HG03432 (cell line): ENCODE data around the gene APBB2.
"Not testable (repeated sequence)": the region's sequence is repeated elsewhere in the genome, so short reads cannot be mapped to it uniquely, and the experiment has no call there.

ENCODE experiments used
- ATAC-seq: cut with Tn5 transposase; IDR thresholded peaks from one replicate; pipeline ENCODE4 v1.9.1; 2021; ENCODE audit warnings: mild to moderate bottlenecking, moderate library complexity; ENCODE audit not compliant: unreplicated experiment

APBB2 gene

DNA sequence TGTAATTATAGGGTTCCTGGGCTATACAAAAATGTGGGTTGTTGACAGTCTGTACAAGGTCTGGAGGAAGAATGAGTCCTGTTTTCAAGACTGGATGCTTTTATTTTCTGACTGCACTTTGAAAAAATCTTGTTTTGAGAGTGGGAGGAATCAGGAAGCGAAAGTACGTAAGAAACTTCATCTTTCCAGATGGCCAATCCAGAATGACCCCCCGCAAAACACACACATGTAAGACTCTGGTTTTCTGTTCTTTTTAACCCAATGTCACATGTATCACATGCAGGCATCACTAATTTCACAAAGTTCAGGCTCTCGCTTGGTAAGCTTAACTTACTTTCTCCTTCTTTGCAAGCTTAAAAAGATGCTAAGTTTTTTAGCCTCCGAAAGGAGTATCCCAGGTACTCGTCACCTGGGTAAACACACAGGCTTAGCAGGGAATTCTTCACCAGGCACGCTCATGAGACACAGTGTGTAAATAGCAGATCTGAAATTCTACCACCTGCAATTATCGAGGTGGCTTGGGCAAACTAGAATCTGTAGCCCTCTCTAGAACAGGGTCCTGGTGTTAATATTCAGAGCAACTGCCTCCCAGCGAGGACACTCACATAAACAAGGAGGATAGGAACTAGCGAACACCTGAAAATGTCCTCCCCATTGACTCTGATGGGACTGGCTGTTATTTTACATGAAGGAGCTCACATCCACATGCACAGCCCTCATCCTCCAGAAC, 373.9 kb downstream of the APBB2 start:
- peak; percentile 48 for ATAC-seq

DNA sequence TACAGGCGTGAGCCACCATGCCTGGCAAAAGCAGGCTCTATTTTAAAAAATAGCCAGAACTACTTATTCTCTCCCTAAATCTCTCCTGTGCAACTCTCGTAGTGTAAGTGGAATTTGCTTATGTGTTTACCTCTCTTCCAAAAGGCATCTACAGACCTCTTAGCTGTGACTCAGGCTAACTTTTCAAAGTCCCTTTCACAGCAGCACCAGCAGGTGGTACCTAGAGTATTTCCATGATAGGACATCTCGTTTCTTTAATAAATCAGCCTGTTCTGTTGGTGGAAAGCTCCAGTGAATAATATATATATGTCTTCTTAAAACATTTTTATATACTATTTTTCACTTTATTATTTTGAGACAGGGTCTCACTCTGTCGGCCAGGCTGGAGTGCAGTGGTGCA, 375.6 kb downstream of the APBB2 start:
- ATAC-seq = no peak

- ATAC-seq = no peak
These were observed 377.1 kb downstream of the APBB2 start for GRCh38 chr4:40837094-40837870.

DNA sequence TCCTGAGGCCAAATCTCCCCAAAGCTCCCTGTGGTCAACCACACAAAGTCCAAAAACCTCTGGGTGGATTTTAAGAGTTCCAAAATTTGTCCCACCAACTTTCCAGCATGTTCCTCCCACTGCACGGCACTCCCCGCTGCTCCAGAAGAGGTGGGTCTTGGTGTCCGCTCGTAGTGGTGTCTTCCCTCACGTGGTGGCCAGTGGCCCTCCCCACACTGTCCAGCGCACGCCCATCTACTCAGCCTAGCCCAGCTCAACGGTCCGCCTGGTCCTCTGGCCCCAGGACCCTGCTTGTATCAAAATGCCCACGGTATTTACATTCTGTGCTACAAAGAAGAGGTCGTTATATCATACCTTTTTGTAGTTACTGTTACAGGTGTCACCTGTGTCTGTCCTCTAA, 381.1 kb downstream of the APBB2 start:
- no peak for ATAC-seq

DNA sequence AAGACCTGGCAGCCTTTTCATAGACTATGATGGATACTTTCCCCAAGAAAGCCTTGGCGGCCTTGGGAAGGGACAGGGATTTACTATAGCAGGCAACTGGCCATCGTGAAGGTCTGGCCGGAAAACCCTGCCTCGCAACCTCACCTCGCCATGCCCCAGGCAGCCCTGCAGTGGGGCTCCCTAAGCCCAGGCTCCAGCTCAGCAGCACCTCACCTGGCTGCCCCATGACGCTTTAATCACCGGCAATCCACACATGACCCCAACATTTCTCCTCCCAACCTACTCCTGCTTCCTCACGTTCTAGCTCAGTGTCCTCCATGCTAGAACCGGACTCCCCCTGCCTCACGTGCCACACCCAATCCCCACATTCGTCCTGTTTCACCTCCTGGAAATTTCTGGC, 382.2 kb downstream of the APBB2 start:
- ATAC-seq = no peak

GRCh38 chr4:40831146-40831907, 383.0 kb downstream of the APBB2 start:
- no peak for ATAC-seq

- no peak for ATAC-seq
These were observed 384.8 kb downstream of the APBB2 start for GRCh38 chr4:40829586-40829985.

- ATAC-seq = no peak
These were observed 385.7 kb downstream of the APBB2 start for GRCh38 chr4:40828661-40829060.

- ATAC-seq = no peak
These were observed 386.6 kb downstream of the APBB2 start for GRCh38 chr4:40827758-40828157.

- ATAC-seq = no peak
These were observed 387.5 kb downstream of the APBB2 start for GRCh38 chr4:40826821-40827220.

DNA sequence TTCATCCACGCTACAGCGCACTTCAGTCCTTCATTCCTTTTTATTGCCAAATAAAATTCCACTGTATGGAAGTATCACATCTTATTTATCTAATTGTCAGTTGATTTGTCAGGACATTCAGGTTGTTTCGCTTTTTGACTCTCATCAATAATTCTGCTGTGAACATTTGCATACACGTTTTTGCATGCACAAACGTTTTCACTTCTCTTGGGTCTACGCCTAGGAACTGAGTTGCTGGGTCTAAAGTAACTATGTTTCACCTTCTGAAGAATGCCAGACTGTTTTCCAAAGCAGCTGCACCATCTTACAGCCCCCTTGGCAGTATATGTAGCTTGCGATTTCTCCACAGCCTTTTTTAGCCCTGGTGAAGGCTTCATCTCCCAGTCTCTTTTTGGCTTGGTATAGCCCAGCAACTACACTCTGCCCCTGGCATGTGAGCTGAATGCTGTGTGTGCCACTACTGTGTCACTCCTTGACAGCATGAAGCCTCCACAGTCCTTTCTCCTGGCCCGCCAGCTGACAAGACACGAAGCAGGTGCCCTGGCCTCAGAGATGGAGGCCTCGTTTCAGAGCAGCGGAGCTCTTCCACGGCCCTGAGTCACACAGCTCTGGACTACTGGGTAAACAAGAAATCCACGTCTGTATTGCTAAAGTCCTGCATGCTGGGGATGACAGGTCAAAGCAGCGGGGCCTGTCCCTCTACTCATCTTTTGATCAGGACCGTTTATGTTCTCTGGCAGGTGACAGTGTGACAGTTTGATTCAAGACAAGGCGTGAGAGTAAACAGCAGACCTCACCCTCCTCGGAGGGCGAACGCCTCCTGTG, 389.1 kb downstream of the APBB2 start:
- no peak for ATAC-seq

DNA sequence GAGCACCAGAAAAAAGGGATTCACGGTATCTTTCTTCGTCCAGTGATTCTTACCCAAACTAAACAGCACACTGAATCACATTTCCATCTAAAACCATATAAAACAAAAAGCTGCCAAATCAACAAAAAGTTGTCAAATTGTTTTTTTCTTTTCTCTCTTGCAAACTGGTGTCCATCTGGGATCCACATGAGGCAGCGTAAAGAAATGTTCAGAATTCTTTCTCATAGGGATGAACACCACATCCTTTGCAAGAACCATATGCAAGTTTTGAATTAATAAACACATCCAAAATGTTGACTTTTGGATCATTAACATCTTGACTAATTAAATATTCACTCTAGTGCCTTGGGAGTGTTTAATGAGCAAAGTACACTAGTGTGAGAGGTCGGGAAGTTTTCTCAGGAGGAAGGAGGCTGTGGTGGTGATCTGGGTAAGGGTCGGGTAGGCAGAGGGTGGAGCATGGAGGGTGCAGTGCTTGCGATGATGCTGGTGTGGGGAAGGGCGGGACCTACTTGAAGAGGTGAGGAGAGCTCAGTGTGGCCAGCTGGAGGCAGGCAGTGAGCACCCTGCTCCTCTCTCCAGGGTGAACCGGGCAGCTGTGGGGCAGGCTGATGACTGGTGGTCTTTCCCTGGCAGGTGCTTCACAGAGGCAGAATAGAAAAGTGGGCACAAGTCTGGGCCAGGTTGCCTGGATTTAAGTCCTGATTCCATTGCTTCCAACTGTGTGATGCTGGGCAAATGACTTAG, 391.7 kb downstream of the APBB2 start:
- no peak for ATAC-seq

- no peak for ATAC-seq
These were observed 394.2 kb downstream of the APBB2 start for GRCh38 chr4:40820101-40820500.

DNA sequence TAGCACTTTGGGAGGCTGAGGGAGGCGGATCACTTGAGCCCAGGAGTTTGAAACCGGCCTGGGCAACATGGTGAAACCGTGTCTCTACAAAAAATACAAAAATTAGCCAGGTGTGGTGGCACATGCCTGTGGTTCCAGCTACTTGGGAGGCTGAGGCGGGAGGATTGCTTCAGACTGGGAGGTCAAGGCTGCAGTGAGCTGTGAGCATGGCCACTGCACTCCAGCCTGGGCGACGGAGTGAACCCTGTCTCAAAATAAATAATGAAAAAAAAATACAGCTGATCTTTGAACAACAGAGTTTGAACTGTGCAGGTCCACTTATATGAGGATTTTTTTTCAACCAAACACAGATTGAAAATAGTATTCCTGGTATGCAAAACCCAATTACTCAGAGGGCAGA, 397.2 kb downstream of the APBB2 start:
- ATAC-seq = not testable (repeated sequence)

DNA sequence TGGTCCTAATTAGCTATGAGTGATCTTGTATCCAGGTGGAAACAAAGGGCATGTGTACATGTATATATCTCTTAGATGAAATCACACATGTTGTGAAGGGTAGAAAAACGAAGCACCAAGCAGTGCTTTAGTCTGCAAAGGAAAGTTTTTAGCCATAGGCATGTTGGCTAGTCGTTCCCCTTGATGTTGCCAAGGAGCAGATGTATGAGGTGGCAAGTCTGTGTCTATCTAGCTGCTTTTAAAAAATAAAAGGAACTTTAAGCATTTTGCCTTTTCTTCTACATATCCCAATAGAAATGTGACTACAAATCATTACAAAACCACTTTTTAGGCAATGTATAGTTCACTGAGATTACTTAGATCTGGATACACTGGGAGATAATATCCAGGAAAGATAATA, 401.5 kb downstream of the APBB2 start:
- ATAC-seq = no peak

DNA sequence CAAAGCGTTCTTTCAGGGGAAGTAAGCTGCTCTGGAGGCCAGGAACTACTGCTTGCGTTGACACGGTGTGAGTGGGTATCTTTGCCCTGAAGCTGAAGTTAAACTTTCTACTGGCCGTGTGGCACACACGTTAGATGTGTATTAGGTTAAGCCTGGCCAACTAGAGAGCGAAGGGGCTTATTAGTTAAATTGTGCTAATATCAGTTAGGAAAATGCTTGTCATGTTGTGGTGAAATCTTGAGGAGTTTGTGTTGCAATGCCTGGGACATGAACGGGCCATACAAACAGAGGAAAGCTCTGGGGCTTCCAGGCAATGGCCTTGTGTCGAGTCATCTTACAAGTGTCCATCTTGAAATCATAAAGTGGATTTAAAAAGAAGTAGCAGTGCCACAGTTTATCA, 402.0 kb downstream of the APBB2 start:
- no peak for ATAC-seq

DNA sequence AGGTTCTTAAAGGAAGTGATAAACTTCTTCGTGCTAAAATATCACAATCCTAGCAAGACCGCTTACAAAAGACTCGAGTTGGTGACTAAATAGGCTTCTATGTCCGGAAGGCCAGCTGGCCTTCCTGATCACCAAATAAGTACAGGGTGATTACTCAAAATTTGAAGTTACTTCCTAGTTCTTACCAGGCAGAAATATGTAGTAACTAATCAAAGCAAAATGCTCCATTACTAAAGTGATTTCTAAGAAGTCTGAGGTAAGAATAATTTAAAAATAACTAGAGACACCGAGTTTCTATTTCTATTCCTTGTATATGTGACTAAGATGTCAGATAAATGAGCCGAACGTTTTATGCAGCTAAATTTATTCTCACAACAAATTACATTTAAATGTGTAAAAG, 402.4 kb downstream of the APBB2 start:
- ATAC-seq = no peak

DNA sequence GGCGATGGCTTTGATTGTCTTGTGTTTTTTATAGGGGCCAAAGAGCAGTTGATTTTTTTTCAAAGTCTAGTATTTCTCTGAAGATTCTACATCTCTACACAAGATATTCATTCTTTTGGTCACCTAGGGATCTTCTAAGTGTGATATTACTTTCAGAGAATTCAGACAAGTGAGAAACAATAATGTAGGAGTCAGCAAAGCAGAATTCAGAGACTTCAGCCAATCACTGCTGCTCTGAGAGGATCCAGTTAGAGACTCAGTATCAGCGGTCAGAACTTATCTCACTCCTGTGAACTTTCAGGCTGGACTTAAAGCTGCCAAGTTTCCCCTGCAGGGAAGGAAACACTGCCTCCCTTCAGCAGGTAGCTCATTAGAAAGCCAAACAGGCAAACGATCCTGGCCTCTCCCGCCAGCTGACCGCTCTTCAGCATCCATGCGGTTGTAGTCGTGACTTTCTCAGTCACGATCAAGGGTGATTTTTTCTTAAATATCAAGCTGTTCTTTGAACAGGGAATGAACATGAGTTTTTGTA, 405.4 kb downstream of the APBB2 start:
- no peak for ATAC-seq

DNA sequence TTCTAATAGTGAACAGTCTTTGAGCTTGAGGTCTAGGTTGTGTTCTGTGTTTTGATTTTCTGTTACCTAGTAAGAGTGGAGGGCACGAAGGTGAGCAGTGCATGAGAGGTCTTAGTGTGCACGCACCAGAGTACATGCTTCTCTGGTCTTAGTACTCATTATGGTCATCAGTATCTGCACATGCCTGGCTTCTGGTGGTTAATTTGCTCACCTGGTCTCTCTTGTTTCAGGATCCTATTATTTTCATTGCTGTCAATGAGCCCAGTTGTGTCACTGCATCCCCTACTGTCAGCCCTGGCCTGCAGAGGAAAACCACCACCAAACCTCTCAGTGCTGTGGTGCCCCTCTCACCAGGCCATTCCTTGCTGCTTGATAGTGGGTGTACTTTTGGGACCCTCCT, 409.7 kb downstream of the APBB2 start:
- no peak for ATAC-seq

- peak; percentile 76 for ATAC-seq
These were observed 414.3 kb downstream of the APBB2 start for GRCh38 chr4:40800064-40800463.
